SK-N-SH treated with all-trans-retinoic acid at 6 μM for 48 hours (cell line): Measurements from ENCODE around the gene CBX1.

Source experiments
- ARNTL ChIP-seq: fragments of 450-650 bp; formaldehyde crosslinking; IDR thresholded peaks from 2 replicates; pipeline ENCODE4 v1.5.0; 2020; ENCODE audit warnings: low read depth, mild to moderate bottlenecking, moderate library complexity, borderline replicate concordance
- CSDC2 ChIP-seq: fragments of 250-450 bp; sonication (Bioruptor Pico); IDR thresholded peaks from 2 replicates; pipeline ENCODE4 v1.5.0; 2020; ENCODE audit warnings: mild to moderate bottlenecking, moderate library complexity
- CSRNP3 ChIP-seq: fragments of 250-450 bp; sonication (Bioruptor Pico); IDR thresholded peaks from 2 replicates; pipeline ENCODE4 v1.5.1; 2021; ENCODE audit warnings: mild to moderate bottlenecking, moderate library complexity
- POU6F1 ChIP-seq: fragments of 250-450 bp; sonication (Bioruptor Pico); IDR thresholded peaks from 2 replicates; pipeline ENCODE4 v1.8.0; 2021; ENCODE audit warnings: low read depth, mild to moderate bottlenecking, moderate library complexity, borderline replicate concordance
- PPARA ChIP-seq: fragments of 250-450 bp; sonication (Bioruptor Pico); IDR thresholded peaks from 2 replicates; pipeline ENCODE4 v1.5.0; 2020; ENCODE audit warnings: mild to moderate bottlenecking, borderline replicate concordance
- SNAI2 ChIP-seq: fragments of 250-450 bp; sonication (Bioruptor Pico); IDR thresholded peaks from 2 replicates; pipeline ENCODE4 v1.5.0; 2020; ENCODE audit warnings: mild to moderate bottlenecking, moderate library complexity
- TCF4 ChIP-seq: fragments of 250-450 bp; sonication (Bioruptor Pico); IDR thresholded peaks from 2 replicates; pipeline ENCODE4 v1.8.0; 2021; ENCODE audit warnings: mild to moderate bottlenecking, moderate library complexity, borderline replicate concordance
- TOX ChIP-seq: fragments of 250-450 bp; sonication (Bioruptor Pico); IDR thresholded peaks from 2 replicates; pipeline ENCODE4 v1.8.0; 2021; ENCODE audit warnings: mild to moderate bottlenecking, moderate library complexity, borderline replicate concordance
- ZNF70 ChIP-seq: fragments of 450-650 bp; formaldehyde crosslinking; IDR thresholded peaks from 2 replicates; pipeline ENCODE4 v1.5.0; 2020; ENCODE audit warnings: mild to moderate bottlenecking, moderate library complexity

DNA sequence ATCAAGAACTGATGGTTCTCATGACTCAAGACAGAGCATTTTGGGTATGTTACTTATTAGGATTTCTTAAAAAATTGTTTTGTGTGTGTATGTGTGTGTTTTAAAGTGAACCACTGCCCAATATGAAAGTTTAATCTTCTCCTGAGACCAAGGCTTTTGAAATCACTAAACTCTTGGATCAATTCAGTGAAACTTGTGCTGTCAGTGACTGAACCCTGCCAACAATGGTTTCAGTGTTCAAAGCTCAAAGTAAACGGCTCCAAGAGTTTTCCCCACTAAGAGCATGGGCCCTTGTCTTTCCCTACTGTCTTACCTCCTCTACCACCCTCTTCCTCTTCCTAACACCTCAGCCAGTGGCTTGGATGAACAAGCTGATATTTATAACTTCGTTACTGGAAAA, 31.1 kb downstream of the CBX1 start:
- TF ChIP-seq CSRNP3 (CRISPR knock-in tag) (no peak), ARNTL (CRISPR knock-in tag) (no peak), CSDC2 (CRISPR knock-in tag) (no peak), ZNF70 (CRISPR knock-in tag) (no peak), PPARA (CRISPR knock-in tag) (no peak), POU6F1 (CRISPR knock-in tag) (no peak), SNAI2 (no peak), TOX (no peak), TCF4 (CRISPR knock-in tag) (no peak)
